Vagina (tissue), 2 donors: Measurements from ENCODE around the gene CDH13.

Experiments
- CTCF ChIP-seq, 3 experiments: fragments of 450-650 bp in 2 of 3; fragments of 200-600 bp in 1 of 3; sonication (generic) in 1 of 3; IDR thresholded peaks; one replicate each; pipeline ENCODE4 v1.5.1; 2017 to 2019; ENCODE audit warnings: antibody characterized with exemption in 3 of 3, mild to moderate bottlenecking in 2 of 3, moderate library complexity in 2 of 3
- POLR2A ChIP-seq, 2 donors: fragments of 450-650 bp; IDR thresholded peaks; one replicate each; pipeline ENCODE4 v1.6.1; 2017; ENCODE audit warnings: antibody characterized with exemption in 2 of 2, mild to moderate bottlenecking in 2 of 2, moderate library complexity in 2 of 2
- POLR2AphosphoS5 ChIP-seq, 2 donors: sonication (generic); formaldehyde crosslinking; IDR thresholded peaks; one replicate each; pipeline ENCODE4 v1.9.0; 2017; ENCODE audit warnings: antibody characterized with exemption in 2 of 2, mild to moderate bottlenecking in 2 of 2, low read depth in 1 of 2; ENCODE audit not compliant: insufficient read depth in 1 of 2

GRCh38 chr16:83762992-83763358 lies 1136.2 kb downstream of the CDH13 start:
- TF ChIP-seq CTCF (IDR thresholded peaks at IDR 0.05) (no peak), POLR2AphosphoS5 (IDR thresholded peaks at IDR 0.05; ENCODE audit: insufficient read depth in 1 of 2, low read depth in 1 of 2) (no peak), POLR2A (IDR thresholded peaks at IDR 0.05) (no peak)
